Body of pancreas (tissue), 4 donors: Measurements from ENCODE around the gene TESK1. TPM values are rescaled to one million over a fixed set of nuclear protein-coding genes. Genes with fewer than 3 reads are reported as not detected.

Experiments
- ATAC-seq: fragments of 150-250 bp; one replicate; pipeline ENCODE4 v1.9.1; 2016
- DNase-seq, 4 donors: peaks; one replicate each; pipeline ENCODE4 v3.0.0-alpha.2; 2019
- H3K27ac ChIP-seq, 4 donors: fragments of 200-600 bp; sonication (generic); 1 replicate in 3 of 4; 2 replicates in 1 of 4; pipeline versions ENCODE4 v1.5.1 to v1.6.1; 2016 to 2019; ENCODE audit warnings: mild to moderate bottlenecking in 1 of 4, mixed read lengths in 1 of 4, moderate library complexity in 1 of 4
- H3K27me3 ChIP-seq, 2 donors: fragments of 200-600 bp; sonication (generic); one replicate each; pipeline ENCODE4 v1.6.0; 2016; ENCODE audit warnings: mild to moderate bottlenecking in 1 of 2
- H3K36me3 ChIP-seq, 2 donors: fragments of 200-600 bp; sonication (generic); replicated peaks in 1 of 2; 2 replicates each; pipeline ENCODE4 v1.5.1; 2016; ENCODE audit warnings: low read depth in 2 of 2; ENCODE audit not compliant: insufficient read depth in 1 of 2
- H3K4me1 ChIP-seq: fragments of 200-600 bp; sonication (generic); one replicate; pipeline ENCODE4 v1.6.0; 2016
- H3K4me3 ChIP-seq, 2 donors: fragments of 200-600 bp; sonication (generic); 1 replicate in 1 of 2; 2 replicates in 1 of 2; pipeline ENCODE4 v1.5.1; 2016 to 2019
- H3K9me3 ChIP-seq, 3 donors: fragments of 200-600 bp; sonication (generic); 1 replicate in 2 of 3; 2 replicates in 1 of 3; pipeline ENCODE4 v1.5.1; 2016
- POLR2A ChIP-seq, 3 donors: fragments of 450-650 bp; IDR thresholded peaks; one replicate each; pipeline ENCODE4 v1.6.1; 2016; ENCODE audit warnings: antibody characterized with exemption in 3 of 3, mild to moderate bottlenecking in 2 of 3
- WGBS, 2 donors: methylation state at CpG; one replicate each; pipeline ENCODE4 v1.1.5; 2017; 5-methylcytosine and 5-hydroxymethylcytosine counted together
- intact Hi-C: fragments of 100-400 bp; cut with DNase I; formaldehyde crosslinking; loops from one replicate; pipeline ENCODE4 v1.15.1; 2023
- total RNA-seq, 2 donors: library from RNA; depleted of rRNA; stranded (reverse); fragments of >200 nt; gene quantifications; one replicate each; pipeline ENCODE4 v1.1.0, GENCODE V29; 2016
- TF ChIP-seq, protein P1 (sequence below), 7 experiments: fragments of 450-650 bp in 4 of 7; fragments of 200-600 bp in 3 of 7; sonication (generic) in 3 of 7; IDR thresholded peaks; one replicate each; pipeline ENCODE4 v1.5.1; 2016 to 2019; ENCODE audit warnings: antibody characterized with exemption in 7 of 7

TESK1 gene
- total RNA-seq, 2 donors from 2014 or later = 13.0 to 20.1 TPM

DNA sequence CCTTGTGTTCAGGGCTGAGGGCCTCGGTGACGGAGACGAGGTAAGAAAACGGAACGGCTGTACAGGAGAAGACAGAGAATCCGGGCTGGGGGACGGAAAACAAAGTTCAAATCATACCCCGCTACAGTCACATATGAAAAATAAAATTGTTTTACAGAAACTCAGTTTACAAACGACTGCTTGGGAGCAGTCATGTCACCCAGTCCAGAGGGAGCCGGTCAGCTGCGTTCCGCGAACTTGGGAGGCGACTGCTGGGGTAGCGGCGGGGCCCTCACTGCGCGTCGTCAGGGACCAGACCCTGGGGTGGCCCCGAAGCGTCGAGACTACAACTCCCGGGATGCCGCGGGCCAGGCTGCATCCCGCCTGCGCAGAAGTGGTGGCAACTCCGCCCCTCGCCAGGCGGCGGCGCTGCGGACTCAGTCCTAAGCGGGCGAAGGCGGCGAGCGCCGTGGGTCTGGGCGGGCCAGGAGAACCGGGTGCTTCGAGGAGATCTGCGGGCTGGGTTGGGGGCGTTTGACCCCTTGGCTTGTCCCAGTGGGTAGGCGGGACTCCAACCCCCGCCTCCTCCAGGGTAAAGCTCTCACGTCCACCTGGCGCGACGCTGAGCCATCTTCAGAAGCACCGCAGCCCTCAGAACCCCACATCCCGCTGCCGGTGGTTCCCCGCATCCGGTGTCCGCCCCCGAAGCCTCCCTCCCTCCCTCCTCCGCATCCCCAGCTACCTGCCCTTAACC lies 41.6 kb downstream of the TESK1 start:
- Histone ChIP-seq H3K36me3 (no peaks in the 10 kb centered on the region), H3K4me1 (peaks cover 11% of the 10 kb centered on the region), H3K9me3 (no peaks in the 10 kb centered on the region), H3K4me3 (peak overlapping the region; percentile 44 to 58), H3K27ac (peak overlapping the region; percentile 68 to 94 (median 78)), H3K27me3 (no peaks in the 10 kb centered on the region)
- TF ChIP-seq, protein P1, sequence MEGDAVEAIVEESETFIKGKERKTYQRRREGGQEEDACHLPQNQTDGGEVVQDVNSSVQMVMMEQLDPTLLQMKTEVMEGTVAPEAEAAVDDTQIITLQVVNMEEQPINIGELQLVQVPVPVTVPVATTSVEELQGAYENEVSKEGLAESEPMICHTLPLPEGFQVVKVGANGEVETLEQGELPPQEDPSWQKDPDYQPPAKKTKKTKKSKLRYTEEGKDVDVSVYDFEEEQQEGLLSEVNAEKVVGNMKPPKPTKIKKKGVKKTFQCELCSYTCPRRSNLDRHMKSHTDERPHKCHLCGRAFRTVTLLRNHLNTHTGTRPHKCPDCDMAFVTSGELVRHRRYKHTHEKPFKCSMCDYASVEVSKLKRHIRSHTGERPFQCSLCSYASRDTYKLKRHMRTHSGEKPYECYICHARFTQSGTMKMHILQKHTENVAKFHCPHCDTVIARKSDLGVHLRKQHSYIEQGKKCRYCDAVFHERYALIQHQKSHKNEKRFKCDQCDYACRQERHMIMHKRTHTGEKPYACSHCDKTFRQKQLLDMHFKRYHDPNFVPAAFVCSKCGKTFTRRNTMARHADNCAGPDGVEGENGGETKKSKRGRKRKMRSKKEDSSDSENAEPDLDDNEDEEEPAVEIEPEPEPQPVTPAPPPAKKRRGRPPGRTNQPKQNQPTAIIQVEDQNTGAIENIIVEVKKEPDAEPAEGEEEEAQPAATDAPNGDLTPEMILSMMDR (IDR thresholded peaks at IDR 0.05) = peak; percentile 82 to 99 (median 98)
- TF ChIP-seq POLR2A (IDR thresholded peaks at IDR 0.05) = peak; percentile 73 to 94 (median 93)
- WGBS, 2 donors = 0 to 1% methylated on average over 19 to 58 of the region's 58 CpGs
- peak; percentile 98 for ATAC-seq
- intact Hi-C loops = no loop called here
- DNase-seq = peak; percentile 93 to 94 (median 94)

DNA sequence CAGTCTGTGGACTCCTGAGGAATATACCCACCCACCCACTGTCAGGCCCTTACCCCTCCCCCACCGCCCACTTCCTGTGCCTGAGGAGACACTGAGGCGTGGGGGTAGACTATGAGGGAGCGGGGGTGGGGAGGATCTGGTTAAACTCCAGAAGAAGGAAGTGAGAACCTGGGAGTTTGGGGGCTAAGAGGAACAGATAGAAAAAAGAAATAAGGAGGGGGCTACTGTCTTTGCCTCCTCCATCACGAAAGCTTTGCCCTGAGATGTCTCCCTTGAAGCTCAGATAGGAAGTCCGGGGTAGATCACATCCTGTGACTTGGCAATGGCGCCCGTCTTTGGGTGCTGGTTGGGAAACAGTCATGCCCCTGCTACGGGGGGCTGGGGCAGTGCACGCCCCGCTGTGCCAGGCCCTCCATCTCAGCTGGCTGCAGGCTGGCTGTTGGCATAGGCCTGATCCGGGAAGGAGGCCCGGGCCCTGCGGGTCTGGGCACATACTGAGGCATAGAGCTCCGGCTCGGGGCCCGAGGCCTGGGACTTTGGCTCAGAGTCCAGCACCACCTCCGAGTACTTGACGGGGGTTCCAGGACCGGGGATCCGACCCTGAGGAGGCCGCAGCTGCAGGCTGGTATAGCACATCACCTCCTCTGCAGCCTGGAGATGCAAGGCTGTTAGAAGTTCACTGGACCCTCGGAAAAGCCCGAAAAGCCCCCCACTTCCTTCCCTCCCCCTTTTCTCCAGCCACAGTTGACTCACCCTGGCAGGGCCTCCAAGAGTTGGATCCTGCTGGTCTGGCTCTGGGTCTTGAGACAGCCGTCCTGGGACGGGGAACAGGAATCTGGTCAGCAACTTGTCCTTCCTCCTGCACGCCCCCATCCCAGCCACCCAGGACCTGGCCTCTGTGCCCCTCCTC lies 44.6 kb downstream of the TESK1 start:
- intact Hi-C loops = loop anchor here (5.0 kb wide), 1 partner anchor 83 kb away; the partner anchor contains the start of genes CREB3 and TLN1
- no peak for ATAC-seq
- Histone ChIP-seq H3K27ac (no peak overlapping the region), H3K9me3 (no peaks in the 10 kb centered on the region), H3K36me3 (no peaks in the 10 kb centered on the region), H3K4me3 (no peak overlapping the region), H3K4me1 (peaks cover 16% of the 10 kb centered on the region), H3K27me3 (no peaks in the 10 kb centered on the region)
- 76 to 82% methylated on average over 10 to 26 of the region's 26 CpGs for WGBS, 2 donors
- TF ChIP-seq, protein P1 (IDR thresholded peaks at IDR 0.05) = no peak
- no peak for TF ChIP-seq POLR2A (IDR thresholded peaks at IDR 0.05)
- no peak for DNase-seq

DNA sequence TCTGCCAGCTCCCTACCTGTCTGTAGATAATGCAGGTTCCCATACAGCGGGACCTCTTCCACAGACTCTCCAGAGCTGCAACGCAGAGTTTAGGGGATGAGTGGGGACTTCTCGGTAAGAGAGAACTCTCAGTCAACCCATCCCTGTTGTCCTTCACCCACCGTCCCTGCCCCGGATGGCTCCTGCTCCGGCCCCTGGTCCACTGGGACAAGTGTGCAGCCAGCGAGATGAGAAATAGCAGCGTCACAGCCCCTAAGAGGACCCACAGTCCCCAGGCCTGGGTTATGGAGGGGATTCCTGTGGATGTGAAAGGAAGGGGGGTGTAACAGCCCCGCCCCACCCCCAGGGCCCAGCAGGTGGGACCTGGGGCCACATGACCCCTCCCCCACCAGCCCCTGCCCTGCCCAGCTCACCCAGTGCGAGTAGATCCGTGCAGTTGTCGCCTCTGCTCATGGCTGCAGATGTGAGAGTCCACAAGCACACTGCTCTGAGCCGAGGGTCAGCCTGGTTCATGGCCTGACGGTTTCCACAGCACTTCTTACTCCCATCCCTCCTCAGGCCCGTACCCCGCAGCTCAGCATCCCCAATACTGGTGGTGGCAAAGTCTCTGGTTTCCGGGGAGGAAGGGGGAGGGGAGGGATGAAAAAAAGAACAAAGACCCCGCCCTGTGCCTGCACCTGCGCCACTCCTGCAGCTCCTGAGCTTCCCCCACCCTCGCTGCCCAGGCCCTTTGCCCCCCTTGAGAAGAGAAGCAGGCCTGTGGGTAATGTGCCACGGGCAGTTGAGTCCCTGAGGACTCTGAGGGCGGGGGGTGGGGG lies 45.5 kb downstream of the TESK1 start, which contains the start of gene SIT1:
SIT1 (minus strand) TSS at position 591 of the 818 bp plus-strand sequence; CDS start at position 513, 78 bp downstream.
- H3K9me3 ChIP-seq = no peaks in the 10 kb centered on the region
- 75 to 83% methylated on average over 12 to 22 of the region's 22 CpGs for WGBS, 2 donors
- intact Hi-C loops = loop anchor here (5.0 kb wide), 1 partner anchor 82 kb away; the partner anchor contains the start of genes CREB3 and TLN1
- no peaks in the 10 kb centered on the region for H3K36me3 ChIP-seq
- H3K4me1 ChIP-seq = peaks cover 16% of the 10 kb centered on the region
- no peak within 1 kb of the TSS for H3K4me3 ChIP-seq
- DNase-seq (peak in 1 of 4 donors; percentile 12), ATAC-seq (no peak)
- TF ChIP-seq, protein P1 (IDR thresholded peaks at IDR 0.05) = no peak
- TF ChIP-seq POLR2A (IDR thresholded peaks at IDR 0.05) = no peak
- H3K27ac ChIP-seq = no peak within 1 kb of the TSS
- no peaks in the 10 kb centered on the region for H3K27me3 ChIP-seq
